Coronary artery (tissue), 2 donors: ENCODE measurements around the gene REV3L.

Experiments used
- DNase-seq: peaks from one replicate; pipeline ENCODE4 v3.0.0-alpha.2; 2017; ENCODE audit warnings: low spot score
- H3K27ac ChIP-seq, 2 donors: fragments of 200-600 bp; sonication (generic); one replicate each; pipeline ENCODE4 v1.5.1; 2016 to 2019
- H3K4me3 ChIP-seq: fragments of 200-600 bp; sonication (generic); 2 replicates; pipeline ENCODE4 v1.5.1; 2016; ENCODE audit warnings: mild to moderate bottlenecking, moderate library complexity
- TF ChIP-seq, protein P1 (sequence below): fragments of 200-600 bp; sonication (generic); IDR thresholded peaks from one replicate; pipeline ENCODE4 v1.5.1; 2019; ENCODE audit warnings: antibody characterized with exemption

Gene REV3L

DNA sequence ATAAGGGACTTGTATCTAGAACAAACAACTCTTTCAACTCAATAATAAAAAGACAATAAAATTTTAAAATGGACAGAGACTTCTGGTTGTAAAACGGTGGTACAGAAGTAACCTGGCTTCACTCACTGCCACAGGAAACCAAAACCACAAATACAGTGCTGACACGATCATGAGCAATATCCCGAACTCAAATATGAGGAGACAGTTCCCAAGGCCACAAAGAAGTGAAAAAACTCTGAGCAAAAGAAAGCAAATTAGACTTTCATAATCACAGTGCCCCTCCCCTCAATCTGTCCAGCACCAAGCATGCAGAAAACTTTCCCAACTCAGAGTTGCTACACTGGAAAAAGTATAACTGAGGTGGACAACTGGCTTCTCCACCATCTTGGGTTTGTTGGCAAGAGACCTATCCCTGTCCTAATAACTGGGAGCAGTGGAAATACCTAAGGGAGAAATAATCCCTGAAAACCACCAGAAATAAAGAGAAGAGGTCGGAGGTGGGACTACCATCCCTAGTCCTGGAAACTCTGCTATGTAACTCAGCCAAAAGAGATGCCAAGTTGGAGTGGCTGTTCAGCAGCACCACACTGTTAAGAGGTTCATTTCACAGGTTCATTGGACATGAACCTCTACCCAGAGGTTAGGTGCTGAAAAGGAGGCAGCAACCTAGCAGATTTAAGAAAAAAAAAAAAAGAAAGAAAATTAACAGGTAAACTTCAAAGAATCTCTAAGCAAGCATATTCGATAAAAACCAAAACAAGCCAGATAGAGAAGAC, 55.5 kb downstream of the REV3L start:
- TF ChIP-seq, protein P1, sequence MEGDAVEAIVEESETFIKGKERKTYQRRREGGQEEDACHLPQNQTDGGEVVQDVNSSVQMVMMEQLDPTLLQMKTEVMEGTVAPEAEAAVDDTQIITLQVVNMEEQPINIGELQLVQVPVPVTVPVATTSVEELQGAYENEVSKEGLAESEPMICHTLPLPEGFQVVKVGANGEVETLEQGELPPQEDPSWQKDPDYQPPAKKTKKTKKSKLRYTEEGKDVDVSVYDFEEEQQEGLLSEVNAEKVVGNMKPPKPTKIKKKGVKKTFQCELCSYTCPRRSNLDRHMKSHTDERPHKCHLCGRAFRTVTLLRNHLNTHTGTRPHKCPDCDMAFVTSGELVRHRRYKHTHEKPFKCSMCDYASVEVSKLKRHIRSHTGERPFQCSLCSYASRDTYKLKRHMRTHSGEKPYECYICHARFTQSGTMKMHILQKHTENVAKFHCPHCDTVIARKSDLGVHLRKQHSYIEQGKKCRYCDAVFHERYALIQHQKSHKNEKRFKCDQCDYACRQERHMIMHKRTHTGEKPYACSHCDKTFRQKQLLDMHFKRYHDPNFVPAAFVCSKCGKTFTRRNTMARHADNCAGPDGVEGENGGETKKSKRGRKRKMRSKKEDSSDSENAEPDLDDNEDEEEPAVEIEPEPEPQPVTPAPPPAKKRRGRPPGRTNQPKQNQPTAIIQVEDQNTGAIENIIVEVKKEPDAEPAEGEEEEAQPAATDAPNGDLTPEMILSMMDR: no peak
- DNase-seq: no peak
- Histone ChIP-seq H3K27ac (no peak overlapping the region), H3K4me3 (no peak overlapping the region)

DNA sequence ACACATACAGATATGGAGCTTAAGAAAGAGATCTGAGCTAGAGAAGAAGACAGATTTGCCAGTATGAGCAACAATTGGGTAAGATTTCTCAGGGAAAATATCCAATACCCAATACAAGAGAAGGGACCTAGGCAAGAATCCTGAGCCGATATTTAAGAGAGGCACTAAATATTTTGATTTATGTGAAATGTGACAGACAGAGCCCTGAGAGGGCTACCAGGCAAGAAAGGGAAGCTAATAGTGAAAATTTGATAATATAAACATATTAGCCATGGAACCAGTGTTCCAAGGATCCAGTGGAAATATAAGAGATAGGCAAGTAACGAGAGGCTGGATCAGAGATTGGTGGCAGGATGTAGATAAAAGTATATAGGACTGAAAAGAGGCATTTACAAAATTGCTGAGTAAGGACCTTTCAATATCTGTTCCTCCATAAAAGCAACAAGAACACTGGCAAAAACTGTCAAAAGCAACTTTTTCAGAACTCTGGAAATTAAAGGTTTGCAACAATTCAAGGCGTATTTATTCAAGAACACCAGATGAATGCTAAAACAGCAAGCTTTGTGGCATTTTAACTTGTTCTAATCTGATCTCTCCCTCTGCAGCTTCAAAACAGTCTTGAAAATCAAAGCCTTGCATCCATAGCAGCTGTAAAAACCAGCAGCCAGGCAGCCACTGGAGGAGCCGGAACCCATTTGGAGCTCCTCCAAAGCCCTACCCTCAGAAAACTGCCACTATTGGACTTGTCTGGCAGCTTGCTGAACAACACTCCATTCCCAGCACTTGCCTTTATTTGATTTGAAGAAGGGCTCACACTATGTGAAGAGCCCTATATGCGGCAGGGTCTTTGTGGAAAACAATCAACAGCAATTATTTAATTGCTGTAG, 58.8 kb downstream of the REV3L start:
- Histone ChIP-seq H3K4me3 (no peak overlapping the region), H3K27ac (no peak overlapping the region)
- TF ChIP-seq, protein P1: no peak
- no peak for DNase-seq

DNA sequence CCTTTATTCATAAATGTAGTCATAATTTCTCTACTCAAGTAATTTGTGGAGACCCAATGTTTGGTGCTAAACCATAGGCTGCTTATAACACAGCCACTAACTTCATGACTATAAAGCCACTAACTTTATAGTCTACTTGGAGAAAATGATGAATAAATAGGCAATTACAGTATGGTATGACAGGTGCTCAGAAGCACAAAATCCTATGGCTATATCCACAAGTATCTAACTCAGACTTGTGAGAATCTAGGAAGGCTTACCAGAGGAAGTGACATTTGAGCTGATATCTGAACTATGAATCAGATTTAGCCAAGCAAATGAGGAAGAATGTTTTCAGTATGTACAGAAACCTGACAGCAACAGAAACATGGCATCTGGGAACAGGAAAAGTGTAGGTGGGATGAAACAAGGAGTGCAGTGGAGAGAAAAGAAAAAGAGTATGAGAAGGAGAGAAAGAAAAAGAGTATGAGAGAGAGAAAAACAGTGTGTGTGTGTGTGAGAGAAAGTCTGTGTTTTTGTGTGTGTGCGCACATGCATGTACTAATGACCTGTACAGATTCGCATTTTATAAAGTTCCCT, 59.9 kb downstream of the REV3L start:
- no peak for DNase-seq

DNA sequence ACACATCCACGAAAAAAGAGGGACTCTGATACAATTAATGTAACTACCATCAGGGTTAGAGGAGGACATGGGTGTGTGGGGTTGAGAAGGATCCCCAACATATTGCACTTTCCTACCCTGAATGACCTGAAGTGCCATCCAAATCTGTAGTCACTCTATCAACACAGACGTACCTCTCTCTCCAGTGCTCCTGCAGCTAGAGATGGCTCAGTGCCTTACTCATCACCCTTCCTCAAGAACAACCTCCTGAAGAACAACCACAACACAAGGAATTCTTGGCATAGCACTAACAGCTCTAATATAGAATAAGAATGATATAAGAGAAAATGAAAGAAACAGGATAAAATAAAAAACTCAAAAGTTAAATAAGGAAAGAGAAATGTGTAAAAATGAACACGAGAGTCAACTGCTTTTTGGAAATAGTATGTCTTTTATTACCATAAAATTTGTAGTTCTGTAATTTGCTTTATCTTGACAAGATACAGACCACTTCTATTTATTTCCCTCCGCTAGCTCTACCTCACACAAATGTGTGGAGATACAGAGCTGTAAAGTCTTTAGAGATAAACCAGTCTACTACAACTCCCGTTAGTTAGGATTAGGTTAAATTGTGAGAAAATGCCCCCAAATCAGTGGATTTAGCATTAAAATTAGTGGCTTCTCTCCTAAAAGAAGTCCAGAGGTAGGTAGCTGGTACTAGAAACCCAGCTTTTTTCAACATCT, 63.9 kb downstream of the REV3L start:
- H3K27ac ChIP-seq: no peak overlapping the region
- TF ChIP-seq, protein P1: no peak
- DNase-seq: no peak

More for the DNA sequence above, 59.9 kb downstream of the REV3L start:
- TF ChIP-seq, protein P1: no peak
- Histone ChIP-seq H3K4me3 (no peak overlapping the region), H3K27ac (no peak overlapping the region)

DNA sequence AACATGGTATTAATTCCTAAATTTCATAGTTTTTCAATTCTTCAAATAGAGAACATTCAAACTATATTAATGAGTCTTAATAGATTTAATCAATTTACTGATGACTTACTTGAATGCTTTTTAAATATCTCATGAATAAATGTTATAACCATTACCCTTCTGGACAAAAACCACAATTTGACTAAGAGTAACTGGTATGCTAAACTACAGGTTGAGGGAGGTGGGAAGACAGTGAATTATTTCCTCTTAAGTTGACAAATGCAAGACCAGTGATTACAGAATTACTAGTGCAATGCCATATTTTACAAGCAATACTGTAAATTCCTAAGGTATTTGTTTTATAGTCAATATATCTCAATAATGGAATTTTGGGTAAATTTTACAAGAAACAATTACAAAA, 65.1 kb downstream of the REV3L start:
- Histone ChIP-seq H3K27ac (no peak overlapping the region), H3K4me3 (no peak overlapping the region)
- TF ChIP-seq, protein P1: no peak
- no peak for DNase-seq

More for the DNA sequence above, 63.9 kb downstream of the REV3L start:
- no peak overlapping the region for H3K4me3 ChIP-seq

DNA sequence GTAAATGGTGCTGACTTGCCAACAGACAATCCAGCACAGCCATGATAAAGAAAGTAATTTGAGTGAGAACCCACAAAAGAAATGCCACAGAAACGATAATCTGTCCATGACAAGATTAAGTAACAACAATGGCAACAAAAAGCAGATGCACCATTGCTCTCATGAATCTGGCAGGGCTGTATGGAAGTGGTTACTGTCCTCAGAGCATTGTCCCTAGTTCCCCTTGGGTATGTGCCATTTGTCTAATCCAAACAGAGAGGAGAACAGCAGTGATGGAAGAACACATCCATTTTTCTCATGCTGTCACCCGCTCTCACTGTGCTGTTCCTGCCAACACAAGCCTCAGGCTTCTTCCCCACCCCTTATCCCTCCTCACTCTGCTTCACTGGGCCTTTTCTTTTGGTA, 65.8 kb downstream of the REV3L start:
- Histone ChIP-seq H3K4me3 (no peak overlapping the region), H3K27ac (peak overlapping the region in 1 of 2 donors; percentile 3)
- TF ChIP-seq, protein P1: no peak
- DNase-seq: no peak
